GM23248 (cell line): ENCODE measurements around the gene TMCO4. TPM values are rescaled to one million over a fixed set of nuclear protein-coding genes. Genes with fewer than 3 reads are reported as not detected.

Experiments used
- DNase-seq: peaks from one replicate; pipeline ENCODE4 v3.0.0-alpha.2; 2015
- H2AFZ ChIP-seq: fragments of 200-600 bp; sonication (generic); 2 replicates; pipeline ENCODE4 v1.6.1; 2016; ENCODE audit warnings: antibody characterized with exemption
- H3F3A ChIP-seq: fragments of 200-600 bp; sonication (generic); 2 replicates; pipeline ENCODE4 v1.6.1; 2016; ENCODE audit warnings: mild to moderate bottlenecking, antibody characterized with exemption, mixed run types; ENCODE audit not compliant: insufficient read depth
- H3K27ac ChIP-seq: fragments of 200-600 bp; sonication (generic); 2 replicates; pipeline ENCODE4 v1.5.1; 2016; ENCODE audit warnings: mild to moderate bottlenecking
- H3K27me3 ChIP-seq: fragments of 200-600 bp; sonication (generic); replicated peaks from 2 replicates; pipeline ENCODE4 v1.6.1; 2016; ENCODE audit warnings: mild to moderate bottlenecking; ENCODE audit not compliant: insufficient read depth
- H3K36me3 ChIP-seq: fragments of 200-600 bp; sonication (generic); 2 replicates; pipeline ENCODE4 v1.6.1; 2016; ENCODE audit warnings: low read depth, mild to moderate bottlenecking
- H3K4me1 ChIP-seq: fragments of 200-600 bp; sonication (generic); 2 replicates; pipeline ENCODE4 v1.6.1; 2016; ENCODE audit warnings: mild to moderate bottlenecking; ENCODE audit not compliant: insufficient read depth
- H3K4me2 ChIP-seq: fragments of 200-600 bp; sonication (generic); one replicate; pipeline ENCODE4 v1.6.1; 2016; ENCODE audit warnings: mild to moderate bottlenecking; ENCODE audit not compliant: unreplicated experiment
- H3K4me3 ChIP-seq: fragments of 200-600 bp; sonication (generic); 2 replicates; pipeline ENCODE4 v1.5.1; 2016; ENCODE audit warnings: mild to moderate bottlenecking
- H3K79me2 ChIP-seq: fragments of 200-600 bp; sonication (generic); 2 replicates; pipeline ENCODE4 v1.6.1; 2016; ENCODE audit warnings: mild to moderate bottlenecking; ENCODE audit not compliant: insufficient read depth
- H3K9ac ChIP-seq: fragments of 200-600 bp; sonication (generic); 2 replicates; pipeline ENCODE4 v1.6.1; 2016; ENCODE audit warnings: mild to moderate bottlenecking
- H3K9me2 ChIP-seq: fragments of 200-600 bp; sonication (generic); 2 replicates; pipeline ENCODE4 v1.6.1; 2016; ENCODE audit warnings: mixed run types, mild to moderate bottlenecking, moderate library complexity; ENCODE audit not compliant: insufficient read depth
- H3K9me3 ChIP-seq: fragments of 200-600 bp; sonication (generic); one replicate; pipeline ENCODE4 v1.6.1; 2017; ENCODE audit warnings: low read depth
- H4K20me1 ChIP-seq: fragments of 200-600 bp; sonication (generic); 2 replicates; pipeline ENCODE4 v1.6.0; 2016; ENCODE audit not compliant: insufficient read depth
- EZH2 ChIP-seq: fragments of 200-600 bp; sonication (generic); IDR thresholded peaks from 2 replicates; pipeline ENCODE4 v1.6.1; 2018; ENCODE audit warnings: antibody characterized with exemption, mild to moderate bottlenecking; ENCODE audit not compliant: insufficient read depth, poor library complexity, severe bottlenecking
- EZH2phosphoT487 ChIP-seq: fragments of 200-600 bp; sonication (generic); IDR thresholded peaks from 2 replicates; pipeline ENCODE4 v1.6.1; 2018; ENCODE audit warnings: antibody characterized with exemption, moderate library complexity, mild to moderate bottlenecking, low read depth; ENCODE audit not compliant: insufficient read depth
- WGBS, 2 experiments: methylation state at CpG; one replicate each; pipeline ENCODE4 v1.1.6; 2015 to 2017; ENCODE audit warnings: low lambda C conversion rate in 2 of 2, low coverage in 1 of 2; ENCODE audit errors: missing lambda C conversion rate in 2 of 2; 5-methylcytosine and 5-hydroxymethylcytosine counted together
- in situ Hi-C: fragments of 300-500 bp; cut with MboI; formaldehyde crosslinking; loops from 2 replicates; pipeline ENCODE4 v1.15.0; 2020
- polyA plus RNA-seq: library from polyadenylated mRNA; unstranded; fragments of >200 nt; fragmentation: Nextera tagmentation; extraction: Ambion mirVana; gene quantifications from 2 replicates; pipeline ENCODE4 v1.2.1, GENCODE V29; 2016
- total RNA-seq: library from RNA; depleted of rRNA; stranded (reverse); fragments of >200 nt; shearing (Covaris generic); gene quantifications from 2 replicates; pipeline ENCODE4 v1.2.3, GENCODE V29; 2014

TMCO4 gene
- total and polyA plus RNA-seq, 2 experiments from 2014 or later: 10.5 to 24.5 TPM

GRCh38 chr1:19708567-19709110 lies 91.1 kb downstream of the TMCO4 start:
- in situ Hi-C loops: no loop called here
- 81 to 82% methylated on average over 8 of the region's 8 CpGs for WGBS, 2 experiments
- TF ChIP-seq EZH2phosphoT487 (no peak), EZH2 (no peak)

GRCh38 chr1:19706136-19706535 lies 93.6 kb downstream of the TMCO4 start:
- no peaks in the 10 kb centered on the region for H3K9me3 ChIP-seq
- no peak for DNase-seq
- H3K36me3 ChIP-seq: no peaks in the 10 kb centered on the region
- H3K79me2 ChIP-seq: no peaks in the 10 kb centered on the region
- H4K20me1 ChIP-seq: no peaks in the 10 kb centered on the region
- 93 to 98% methylated on average over 4 of the region's 4 CpGs for WGBS, 2 experiments
- H3K4me2 ChIP-seq: no peak overlapping the region
- no peaks in the 10 kb centered on the region for H3K27me3 ChIP-seq
- no peak overlapping the region for H3K27ac ChIP-seq
- no peaks in the 10 kb centered on the region for H3K4me1 ChIP-seq
- H3F3A ChIP-seq: no peaks in the 10 kb centered on the region
- in situ Hi-C loops: no loop called here
- no peak overlapping the region for H2AFZ ChIP-seq
- H3K9me2 ChIP-seq: no peaks in the 10 kb centered on the region
- H3K9ac ChIP-seq: no peak overlapping the region
- no peak for TF ChIP-seq EZH2phosphoT487
- TF ChIP-seq EZH2: no peak
- no peak overlapping the region for H3K4me3 ChIP-seq

More at GRCh38 chr1:19708567-19709110, 91.1 kb downstream of the TMCO4 start:
- Histone ChIP-seq H3F3A (no peaks in the 10 kb centered on the region), H3K9me2 (no peaks in the 10 kb centered on the region), H2AFZ (no peak overlapping the region), H3K4me1 (no peaks in the 10 kb centered on the region), H3K4me3 (no peak overlapping the region), H3K36me3 (no peaks in the 10 kb centered on the region), H3K79me2 (no peaks in the 10 kb centered on the region), H3K27me3 (no peaks in the 10 kb centered on the region), H3K27ac (no peak overlapping the region), H3K9ac (no peak overlapping the region), H3K9me3 (no peaks in the 10 kb centered on the region), H4K20me1 (no peaks in the 10 kb centered on the region), H3K4me2 (no peak overlapping the region)
- no peak for DNase-seq

DNA sequence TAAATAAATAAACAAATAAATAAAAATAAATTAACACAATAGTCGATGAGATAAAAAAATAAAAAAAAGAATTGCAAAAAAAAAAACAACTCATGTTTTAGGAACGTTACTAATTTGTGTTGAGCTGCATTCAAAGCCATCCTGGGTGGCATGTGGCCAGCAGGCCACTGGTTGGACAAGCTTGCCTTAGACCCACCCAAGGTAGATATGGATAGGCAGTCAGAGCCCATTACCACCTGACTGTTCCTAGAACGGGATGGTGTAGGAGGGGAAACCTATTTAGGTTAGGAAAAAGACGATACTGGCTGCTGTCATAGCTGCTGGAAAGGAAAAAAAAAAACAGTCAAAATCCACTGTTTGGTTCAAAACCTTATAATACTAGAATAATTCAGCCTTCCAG lies 94.3 kb downstream of the TMCO4 start:
- 71 to 76% methylated on average over 4 of the region's 4 CpGs for WGBS, 2 experiments
- H2AFZ ChIP-seq: no peak overlapping the region
- H3K4me2 ChIP-seq: no peak overlapping the region
- in situ Hi-C loops: no loop called here
- H3K9me3 ChIP-seq: no peaks in the 10 kb centered on the region
- TF ChIP-seq EZH2phosphoT487: no peak
- no peak for TF ChIP-seq EZH2
- no peaks in the 10 kb centered on the region for H3F3A ChIP-seq
- no peak overlapping the region for H3K4me3 ChIP-seq
- no peak overlapping the region for H3K9ac ChIP-seq
- H3K4me1 ChIP-seq: no peaks in the 10 kb centered on the region
- DNase-seq: no peak
- no peaks in the 10 kb centered on the region for H3K79me2 ChIP-seq
- H3K9me2 ChIP-seq: no peaks in the 10 kb centered on the region
- H3K27me3 ChIP-seq: no peaks in the 10 kb centered on the region
- no peak overlapping the region for H3K27ac ChIP-seq
- H3K36me3 ChIP-seq: no peaks in the 10 kb centered on the region
- no peaks in the 10 kb centered on the region for H4K20me1 ChIP-seq

- in situ Hi-C loops: no loop called here
- no peaks in the 10 kb centered on the region for H3K4me1 ChIP-seq
- no peaks in the 10 kb centered on the region for H3K27me3 ChIP-seq
- no peaks in the 10 kb centered on the region for H3F3A ChIP-seq
- H3K27ac ChIP-seq: no peak overlapping the region
- H3K9ac ChIP-seq: no peak overlapping the region
- H3K36me3 ChIP-seq: no peaks in the 10 kb centered on the region
- H3K9me2 ChIP-seq: no peaks in the 10 kb centered on the region
- H3K9me3 ChIP-seq: no peaks in the 10 kb centered on the region
- H3K79me2 ChIP-seq: no peaks in the 10 kb centered on the region
- H4K20me1 ChIP-seq: no peaks in the 10 kb centered on the region
- no peak overlapping the region for H2AFZ ChIP-seq
- 13 to 14% methylated on average over 19 of the region's 19 CpGs for WGBS, 2 experiments
- H3K4me3 ChIP-seq: no peak overlapping the region
- no peak overlapping the region for H3K4me2 ChIP-seq
- DNase-seq: peak; percentile 84
- TF ChIP-seq EZH2phosphoT487: no peak
- no peak for TF ChIP-seq EZH2
Observed at GRCh38 chr1:19704247-19705113, 95.2 kb downstream of the TMCO4 start.

DNA sequence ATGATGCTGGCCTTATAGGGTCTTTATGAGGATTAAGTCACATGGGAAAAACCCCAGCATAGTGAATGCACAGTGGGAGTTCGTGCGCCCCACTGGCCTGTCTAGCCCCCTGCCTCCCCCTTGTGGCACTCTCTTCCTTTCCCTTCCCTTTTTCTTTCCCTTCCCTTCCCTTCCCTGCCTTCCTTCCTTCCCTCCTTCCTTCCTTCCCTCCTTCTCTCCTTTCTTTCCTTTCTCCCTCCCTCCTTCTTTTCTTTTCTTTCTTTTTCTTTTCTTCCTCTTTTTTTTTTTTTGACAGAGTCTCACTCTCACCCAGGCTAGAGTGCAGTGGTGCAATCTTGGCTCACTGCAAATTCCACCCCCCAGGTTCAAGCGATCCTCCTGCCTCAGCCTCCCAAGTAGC lies 96.4 kb downstream of the TMCO4 start:
- WGBS, 2 experiments: 94 to 98% methylated on average over 3 of the region's 3 CpGs

More for the DNA sequence above, 96.4 kb downstream of the TMCO4 start:
- no peaks in the 10 kb centered on the region for H3K9me2 ChIP-seq
- H3K4me2 ChIP-seq: no peak overlapping the region
- H3K4me3 ChIP-seq: no peak overlapping the region
- H3K9ac ChIP-seq: no peak overlapping the region
- TF ChIP-seq EZH2phosphoT487 (no peak), EZH2 (no peak)
- no peaks in the 10 kb centered on the region for H3K36me3 ChIP-seq
- H3F3A ChIP-seq: no peaks in the 10 kb centered on the region
- in situ Hi-C loops: no loop called here
- DNase-seq: no peak
- H2AFZ ChIP-seq: no peak overlapping the region
- H3K9me3 ChIP-seq: no peaks in the 10 kb centered on the region
- H4K20me1 ChIP-seq: no peaks in the 10 kb centered on the region
- no peaks in the 10 kb centered on the region for H3K27me3 ChIP-seq
- no peaks in the 10 kb centered on the region for H3K79me2 ChIP-seq
- no peaks in the 10 kb centered on the region for H3K4me1 ChIP-seq
- H3K27ac ChIP-seq: no peak overlapping the region
